NCI-H460 (cell line): ENCODE measurements around the gene FDX1. TPM values are rescaled to one million over a fixed set of nuclear protein-coding genes. Genes with fewer than 3 reads are reported as not detected.
A peak's percentile ranks its signal among the peaks of the same experiment; 100 is the strongest.

Experiments used
- DNase-seq: peaks from one replicate; pipeline ENCODE4 v3.0.0-alpha.2; 2016; ENCODE audit warnings: low read depth; ENCODE audit errors: extremely low read depth
- total RNA-seq: library from RNA; depleted of rRNA; stranded (reverse); fragments of >200 nt; shearing (Covaris generic); gene quantifications from 2 replicates; pipeline ENCODE4 v1.2.3, GENCODE V29; 2014

Gene FDX1
- total RNA-seq, 1 experiment from 2014 or later: 9.7 TPM

DNA sequence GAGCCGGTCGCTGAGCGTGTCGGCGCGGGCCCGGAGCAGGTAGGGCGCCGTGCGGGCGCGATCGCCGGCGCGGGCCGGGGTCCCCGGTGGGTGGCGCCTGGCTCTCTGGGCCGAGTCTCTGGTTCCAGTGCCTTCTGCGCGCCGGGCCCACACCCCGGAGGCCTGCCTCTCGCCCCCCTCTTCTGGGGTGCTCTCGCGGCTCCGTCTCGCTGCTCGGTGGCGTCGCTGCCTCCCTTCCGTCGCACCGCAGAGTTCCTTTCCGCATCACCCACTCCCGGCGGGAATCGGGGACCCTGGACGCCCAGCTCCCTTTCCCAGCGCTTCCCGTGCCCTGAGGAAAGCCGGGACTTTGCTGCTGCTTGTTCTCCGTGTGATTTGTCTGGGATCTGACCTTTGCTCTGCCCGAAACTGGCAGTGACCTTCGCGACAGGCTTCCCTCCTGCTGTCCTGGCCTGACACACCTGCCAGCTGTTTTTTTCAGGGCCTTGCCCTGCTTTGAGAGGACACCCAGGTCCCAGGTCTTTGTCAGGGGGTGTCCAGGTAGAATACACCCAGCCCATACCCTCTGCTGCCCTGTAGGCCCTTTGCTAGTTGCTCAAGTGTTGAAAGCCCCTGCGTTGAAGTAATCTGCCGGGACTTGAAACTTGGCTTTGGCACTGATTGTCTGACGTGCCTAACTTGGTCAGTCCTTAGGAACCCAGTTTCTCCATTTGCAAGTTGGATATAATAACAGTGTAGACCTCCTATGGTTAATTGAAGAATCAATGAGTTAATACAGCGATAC lies 711 bp downstream of the FDX1 start:
- DNase-seq: no peak

DNA sequence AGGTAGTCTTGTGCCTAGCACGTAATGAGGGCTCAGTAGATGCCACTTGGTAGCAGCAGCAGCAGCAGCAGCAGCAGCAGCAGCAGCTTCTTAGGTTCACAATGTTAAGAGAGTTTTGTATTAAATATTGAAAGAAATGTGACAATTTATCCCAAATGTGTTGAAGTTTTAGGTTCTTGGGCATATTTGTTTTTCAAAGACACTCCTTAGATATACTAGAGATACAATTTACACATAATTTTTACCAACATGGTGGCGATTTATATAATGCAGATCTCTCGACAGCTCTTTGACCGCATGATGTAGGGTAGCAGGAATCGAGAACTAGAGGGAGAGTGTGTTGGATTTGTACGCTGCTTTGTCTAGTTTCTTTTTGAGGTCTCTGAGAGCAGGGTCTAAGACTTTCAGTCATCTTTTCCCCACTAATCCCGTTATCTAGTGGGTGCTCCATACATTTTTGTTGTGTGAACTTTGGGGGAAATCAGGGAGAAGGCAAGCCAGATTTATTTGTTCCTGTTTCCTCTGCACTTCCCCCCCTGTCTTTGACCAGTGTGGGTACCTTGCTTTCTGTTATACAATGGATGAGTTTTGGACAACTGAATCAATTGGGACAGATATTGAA lies 1.4 kb downstream of the FDX1 start:
- no peak for DNase-seq

DNA sequence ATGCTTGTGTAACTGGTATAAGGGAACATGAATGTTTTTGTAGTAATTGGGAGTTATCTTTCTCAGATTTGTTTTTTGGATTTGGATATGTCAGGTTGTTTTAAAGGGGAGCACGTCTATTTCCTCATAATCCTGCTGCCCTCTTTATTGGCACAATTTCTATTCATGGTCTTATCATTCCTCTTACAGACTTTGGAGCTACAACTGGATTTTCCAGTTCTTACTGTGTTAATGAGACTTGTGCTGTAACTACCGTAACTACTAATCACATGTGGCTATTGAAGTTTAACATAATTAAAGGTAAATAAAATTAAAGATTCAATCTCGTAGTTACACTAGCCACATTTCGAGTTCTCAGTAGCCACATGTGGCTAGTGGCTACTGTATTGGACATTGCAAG lies 1.9 kb downstream of the FDX1 start:
- DNase-seq: no peak

DNA sequence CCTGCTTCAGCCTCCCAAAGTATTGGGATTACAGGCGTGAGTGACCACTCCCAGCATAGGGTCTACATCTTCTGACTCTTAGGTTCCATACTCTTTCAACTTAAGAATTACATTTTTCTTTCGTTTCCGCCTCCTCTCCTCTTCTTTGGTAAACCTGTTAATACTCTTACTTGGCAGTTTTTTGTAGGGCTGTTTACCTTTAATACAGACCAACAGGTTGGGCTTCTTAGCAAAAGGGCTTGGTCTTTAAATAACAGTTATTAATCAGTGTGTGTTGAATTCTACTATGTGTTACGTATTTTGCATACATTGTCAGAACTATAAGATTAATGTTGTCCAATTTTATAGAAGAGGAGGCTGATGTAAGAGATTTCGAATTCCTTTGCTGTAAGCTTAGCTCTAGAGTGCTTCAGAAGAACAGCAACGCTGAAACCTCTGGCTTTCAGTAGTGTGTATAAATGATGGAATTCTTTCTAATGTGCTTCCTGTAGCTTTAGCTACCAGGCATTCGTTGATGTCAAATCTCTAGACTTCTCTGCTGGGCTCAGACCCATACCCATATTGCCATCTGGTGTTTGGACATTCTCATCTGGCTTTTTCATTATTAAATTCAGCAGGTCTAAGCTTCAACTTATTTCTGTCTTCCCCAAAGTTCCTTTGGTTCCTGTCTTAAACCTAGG lies 3.1 kb downstream of the FDX1 start:
- DNase-seq: no peak

GRCh38 chr11:110433393-110434333 lies 3.9 kb downstream of the FDX1 start:
- DNase-seq: peak; percentile 21

- DNase-seq: no peak
These were observed 5.4 kb downstream of the FDX1 start for GRCh38 chr11:110434952-110435779.

GRCh38 chr11:110435780-110436717 lies 6.3 kb downstream of the FDX1 start:
- DNase-seq: no peak

- no peak for DNase-seq
These were observed 8.3 kb downstream of the FDX1 start for GRCh38 chr11:110438017-110438416.

- DNase-seq: no peak
These were observed 15.7 kb downstream of the FDX1 start for GRCh38 chr11:110445437-110445836.

DNA sequence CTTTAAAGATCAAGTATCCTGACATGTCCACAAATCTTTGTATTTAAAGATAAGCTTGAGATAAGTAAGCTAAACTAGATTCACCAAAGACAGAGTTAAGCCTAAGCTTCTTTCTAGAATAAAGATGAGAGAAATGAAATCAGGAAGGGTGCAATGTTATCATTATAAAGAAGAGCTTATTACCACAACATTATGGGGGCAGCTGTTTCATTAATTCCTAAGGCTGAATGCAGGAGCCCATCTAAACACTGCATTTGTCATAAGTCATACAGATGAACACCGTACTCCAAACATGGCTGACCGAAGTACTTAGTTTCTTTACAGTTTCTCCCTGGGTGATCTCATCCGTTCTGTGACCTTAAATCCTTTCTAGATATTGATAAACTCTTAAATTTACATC lies 16.3 kb downstream of the FDX1 start:
- DNase-seq: no peak

- DNase-seq: no peak
These were observed 16.8 kb downstream of the FDX1 start for GRCh38 chr11:110446594-110446993.

- DNase-seq: no peak
These were observed 17.6 kb downstream of the FDX1 start for GRCh38 chr11:110447343-110447742.

GRCh38 chr11:110447897-110448745 lies 18.4 kb downstream of the FDX1 start:
- DNase-seq: no peak

GRCh38 chr11:110450246-110450645 lies 20.5 kb downstream of the FDX1 start:
- DNase-seq: no peak

DNA sequence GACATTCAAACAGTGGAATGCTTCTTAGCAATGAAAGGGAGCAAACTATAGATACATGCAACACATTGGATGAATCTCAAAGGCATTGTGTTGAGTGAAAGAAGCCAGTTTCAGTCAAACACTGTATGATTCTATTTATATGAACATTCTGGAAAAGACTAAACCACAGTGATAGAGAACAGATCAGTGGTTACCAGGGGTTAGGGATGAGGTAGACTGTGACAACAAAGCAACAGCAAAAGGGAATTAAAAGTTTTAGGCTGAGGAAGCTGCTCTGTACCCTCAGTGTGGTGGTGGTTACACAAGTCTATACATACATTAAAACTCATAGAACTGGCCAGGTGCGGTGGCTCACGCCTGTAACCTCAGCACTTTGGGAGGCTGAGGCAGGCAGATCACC lies 23.0 kb downstream of the FDX1 start:
- no peak for DNase-seq

- DNase-seq: no peak
These were observed 24.1 kb downstream of the FDX1 start for GRCh38 chr11:110453684-110454354.

DNA sequence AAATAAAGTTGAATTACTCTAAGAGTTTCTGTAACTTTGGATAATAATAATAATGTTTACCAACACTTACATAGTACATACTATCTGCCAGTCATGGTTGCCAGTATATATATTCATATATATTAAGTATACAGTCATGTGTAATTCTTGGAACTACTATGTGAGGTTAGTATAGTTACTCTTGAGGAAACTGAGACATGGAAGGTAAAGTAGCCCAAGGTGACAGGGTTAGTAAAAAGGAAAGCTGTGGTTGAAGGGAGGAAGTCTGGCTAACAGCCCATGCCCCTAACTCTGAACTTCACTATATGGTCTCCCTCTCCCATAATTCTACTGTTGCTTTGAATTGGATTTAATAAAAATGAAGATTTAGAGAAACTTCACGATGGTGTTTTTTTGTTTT lies 24.9 kb downstream of the FDX1 start:
- no peak for DNase-seq
